Stimulated activated naive CD8-positive, alpha-beta T cell treated with anti-CD3 and anti-CD28 coated beads, Interleukin-15, amount 100 ng/mL, for 72 hours (primary cell): ENCODE measurements around the gene IQCH.

Experiments used
- ATAC-seq: fragments of 150-1000 bp; cut with Tn5 transposase; 2 replicates; pipeline ENCODE4 v1.10.0; 2021; ENCODE audit warnings: mild to moderate bottlenecking, moderate library complexity
- DNase-seq, 2 donors: peaks; one replicate each; pipeline ENCODE4 v3.0.0; 2021 to 2022
- H3K27ac Mint-ChIP-seq, 2 donors: one replicate each; pipeline ENCODE4 v1.8.0; 2022; ENCODE audit warnings: mild to moderate bottlenecking in 2 of 2, mixed read lengths in 2 of 2, moderate library complexity in 2 of 2
- H3K27me3 Mint-ChIP-seq: one replicate; pipeline ENCODE4 v1.8.0; 2022; ENCODE audit warnings: mixed read lengths
- H3K4me1 Mint-ChIP-seq: one replicate; pipeline ENCODE4 v1.8.0; 2022; ENCODE audit warnings: mild to moderate bottlenecking, mixed read lengths
- H3K4me3 Mint-ChIP-seq, 2 donors: one replicate each; pipeline ENCODE4 v1.8.0; 2022; ENCODE audit warnings: mild to moderate bottlenecking in 2 of 2, mixed read lengths in 2 of 2, moderate library complexity in 1 of 2
- H3K9me3 Mint-ChIP-seq, 2 donors: one replicate each; pipeline ENCODE4 v1.8.0; 2022; ENCODE audit warnings: mixed read lengths in 2 of 2

Gene IQCH

DNA sequence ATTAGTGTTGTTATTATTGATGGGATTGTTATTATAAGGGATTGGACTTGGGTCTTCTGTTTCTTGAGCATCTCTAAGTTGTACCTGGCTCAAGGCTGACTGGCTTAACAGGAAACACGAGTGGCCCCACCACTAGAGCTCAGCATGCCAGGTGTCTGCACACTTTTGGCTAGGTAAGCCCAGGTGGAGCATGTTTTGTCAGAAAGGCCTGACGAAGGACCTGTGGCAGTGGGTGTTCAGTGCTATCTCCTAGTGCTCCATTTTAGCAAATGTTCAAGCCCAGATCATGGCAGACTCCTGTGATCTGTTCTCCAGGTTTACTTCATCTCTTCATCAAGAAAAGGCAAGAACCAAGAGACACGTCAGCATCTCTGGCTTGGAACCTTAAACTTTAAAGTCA, 291.3 kb downstream of the IQCH start:
- Mint-ChIP-seq H3K4me3 (no peak overlapping the region), H3K27ac (no peak overlapping the region), H3K27me3 (no peaks in the 10 kb centered on the region), H3K4me1 (peaks cover 60% of the 10 kb centered on the region), H3K9me3 (no peaks in the 10 kb centered on the region)
- ATAC-seq (no peak), DNase-seq (no peak)

- no peaks in the 10 kb centered on the region for H3K27me3 Mint-ChIP-seq
- peaks cover 54% of the 10 kb centered on the region for H3K4me1 Mint-ChIP-seq
- no peak overlapping the region for H3K4me3 Mint-ChIP-seq
- H3K9me3 Mint-ChIP-seq = no peaks in the 10 kb centered on the region
- DNase-seq (no peak), ATAC-seq (no peak)
- no peak overlapping the region for H3K27ac Mint-ChIP-seq
Measured at GRCh38 chr15:67547064-67547463, 292.5 kb downstream of the IQCH start.

DNA sequence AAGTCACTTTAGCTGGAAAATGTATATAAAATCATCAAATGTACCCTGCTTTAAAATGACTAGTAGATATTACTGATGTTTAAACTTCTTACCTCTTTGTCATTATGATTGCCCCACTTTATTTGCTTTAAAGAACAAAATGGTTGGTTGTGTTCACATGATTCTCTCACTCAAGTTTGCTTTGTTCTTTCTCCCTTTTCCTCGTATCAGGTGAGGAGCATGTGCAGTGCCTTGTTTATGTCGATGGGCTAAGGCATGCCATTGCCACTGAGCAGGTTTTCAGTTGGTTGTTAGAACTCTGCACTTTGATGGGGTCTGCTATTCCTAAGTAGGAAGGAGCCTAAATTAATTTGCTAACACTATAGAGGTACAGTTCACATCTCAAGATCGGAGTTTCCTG, 293.2 kb downstream of the IQCH start:
- H3K9me3 Mint-ChIP-seq = no peaks in the 10 kb centered on the region
- ATAC-seq (no peak), DNase-seq (no peak)
- H3K4me1 Mint-ChIP-seq = peaks cover 54% of the 10 kb centered on the region
- H3K27ac Mint-ChIP-seq = no peak overlapping the region
- H3K27me3 Mint-ChIP-seq = no peaks in the 10 kb centered on the region
- no peak overlapping the region for H3K4me3 Mint-ChIP-seq

- Mint-ChIP-seq H3K27ac (no peak overlapping the region), H3K4me3 (no peak overlapping the region), H3K27me3 (no peaks in the 10 kb centered on the region), H3K9me3 (no peaks in the 10 kb centered on the region), H3K4me1 (peaks cover 52% of the 10 kb centered on the region)
- ATAC-seq (no peak), DNase-seq (no peak)
Measured at GRCh38 chr15:67548236-67548852, 293.8 kb downstream of the IQCH start.

GRCh38 chr15:67548862-67549651, 294.5 kb downstream of the IQCH start:
- H3K9me3 Mint-ChIP-seq = no peaks in the 10 kb centered on the region
- H3K27ac Mint-ChIP-seq = no peak overlapping the region
- no peaks in the 10 kb centered on the region for H3K27me3 Mint-ChIP-seq
- H3K4me1 Mint-ChIP-seq = peaks cover 44% of the 10 kb centered on the region
- H3K4me3 Mint-ChIP-seq = no peak overlapping the region
- ATAC-seq (no peak), DNase-seq (no peak)

- DNase-seq (no peak), ATAC-seq (no peak)
- H3K27me3 Mint-ChIP-seq = no peaks in the 10 kb centered on the region
- H3K4me1 Mint-ChIP-seq = peaks cover 39% of the 10 kb centered on the region
- H3K4me3 Mint-ChIP-seq = no peak overlapping the region
- no peak overlapping the region for H3K27ac Mint-ChIP-seq
- H3K9me3 Mint-ChIP-seq = no peaks in the 10 kb centered on the region
Measured at GRCh38 chr15:67549736-67550135, 295.1 kb downstream of the IQCH start.

GRCh38 chr15:67550522-67550921, 295.9 kb downstream of the IQCH start:
- Mint-ChIP-seq H3K27me3 (no peaks in the 10 kb centered on the region), H3K27ac (no peak overlapping the region), H3K9me3 (no peaks in the 10 kb centered on the region), H3K4me1 (peaks cover 36% of the 10 kb centered on the region), H3K4me3 (no peak overlapping the region)
- ATAC-seq (no peak), DNase-seq (no peak)

DNA sequence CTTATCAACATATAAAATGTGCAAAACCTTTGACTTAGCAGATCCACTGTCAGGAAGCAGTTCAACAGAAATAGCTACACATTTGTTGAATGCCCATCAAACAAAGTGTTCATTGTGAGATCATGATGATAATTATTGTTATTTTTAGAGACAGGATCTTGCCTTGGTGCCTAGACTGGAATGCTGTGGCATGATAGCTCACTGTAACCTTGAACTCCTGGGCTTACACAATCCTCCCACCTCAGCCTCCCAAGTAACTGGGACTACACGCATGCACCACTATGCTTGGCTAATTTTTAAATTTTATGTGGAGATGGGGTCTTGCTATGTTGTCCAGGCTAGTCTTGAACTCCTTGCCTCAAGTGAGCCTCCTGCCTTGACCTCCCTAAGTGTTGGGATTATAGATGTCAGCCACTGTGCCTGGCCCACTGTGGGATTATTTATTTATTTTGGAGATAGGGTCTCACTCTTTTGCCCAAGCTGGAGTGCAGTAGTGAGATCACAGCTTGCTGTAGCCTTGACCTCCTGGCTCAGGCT, 296.7 kb downstream of the IQCH start:
- no peak for ATAC-seq
- no peak overlapping the region for H3K4me3 Mint-ChIP-seq
- no peak for DNase-seq
- no peaks in the 10 kb centered on the region for H3K9me3 Mint-ChIP-seq
- H3K27ac Mint-ChIP-seq = no peak overlapping the region
- peaks cover 29% of the 10 kb centered on the region for H3K4me1 Mint-ChIP-seq
- no peaks in the 10 kb centered on the region for H3K27me3 Mint-ChIP-seq
